HT1080 (cell line): Measurements from ENCODE around the gene MIA3. TPM values are rescaled to one million over a fixed set of nuclear protein-coding genes. Genes with fewer than 3 reads are reported as not detected.

Source experiments
- DNase-seq: peaks from one replicate; pipeline ENCODE4 v3.0.0-alpha.2; 2015; ENCODE audit warnings: low read depth
- total RNA-seq: library from RNA; depleted of rRNA; stranded (reverse); fragments of >200 nt; shearing (Covaris generic); gene quantifications from 2 replicates; pipeline ENCODE4 v1.2.3, GENCODE V29; 2014

The MIA3 gene
- total RNA-seq, 1 experiment from 2014 or later, result 30.5 TPM

- DNase-seq, result no peak
Measured at GRCh38 chr1:222620566-222620965, 2.7 kb downstream of the MIA3 start.

- DNase-seq, result no peak
Measured at GRCh38 chr1:222622765-222623164, 4.9 kb downstream of the MIA3 start.

- no peak for DNase-seq
Measured at GRCh38 chr1:222623458-222623857, 5.6 kb downstream of the MIA3 start.

- DNase-seq, result no peak
Measured at GRCh38 chr1:222624214-222624613, 6.3 kb downstream of the MIA3 start.

GRCh38 chr1:222627232-222627631 is 9.3 kb downstream of the MIA3 start:
- peak; percentile 50 for DNase-seq

GRCh38 chr1:222629921-222630535 is 12.1 kb downstream of the MIA3 start:
- no peak for DNase-seq

- DNase-seq, result no peak
Measured at GRCh38 chr1:222631611-222632208, 13.8 kb downstream of the MIA3 start.

GRCh38 chr1:222632749-222633148 is 14.9 kb downstream of the MIA3 start:
- no peak for DNase-seq

- DNase-seq, result peak; percentile 72
Measured at GRCh38 chr1:222634180-222635013, 16.5 kb downstream of the MIA3 start.

- no peak for DNase-seq
Measured at GRCh38 chr1:222641269-222641948, 23.5 kb downstream of the MIA3 start.

- DNase-seq, result no peak
Measured at GRCh38 chr1:222642468-222642867, 24.6 kb downstream of the MIA3 start.

GRCh38 chr1:222643606-222643937 is 25.7 kb downstream of the MIA3 start:
- DNase-seq, result no peak

- peak; percentile 98 for DNase-seq
Measured at GRCh38 chr1:222643938-222644635, 26.2 kb downstream of the MIA3 start.

GRCh38 chr1:222644636-222644980 is 26.7 kb downstream of the MIA3 start:
- DNase-seq, result no peak

- no peak for DNase-seq
Measured at GRCh38 chr1:222652676-222653075, 34.8 kb downstream of the MIA3 start.

- no peak for DNase-seq
Measured at GRCh38 chr1:222653178-222653827, 35.4 kb downstream of the MIA3 start.

- DNase-seq, result peak; percentile 20
Measured at GRCh38 chr1:222654849-222655248, 37.0 kb downstream of the MIA3 start.

GRCh38 chr1:222656391-222657155 is 38.7 kb downstream of the MIA3 start:
- no peak for DNase-seq

- DNase-seq, result no peak
Measured at GRCh38 chr1:222657899-222658298, 40.0 kb downstream of the MIA3 start.

GRCh38 chr1:222663431-222663934 is 45.6 kb downstream of the MIA3 start:
- DNase-seq, result no peak
